Measurements from ENCODE around the gene HNRNPUL2. TPM values are rescaled to one million over a fixed set of nuclear protein-coding genes. Genes with fewer than 3 reads are reported as not detected.

Gene HNRNPUL2
- total RNA-seq, 1 experiment from 2014 or later, result 43.5 TPM

- peak overlapping the region; percentile 94 to 99 for H3K4me3 Mint-ChIP-seq
- Histone ChIP-seq H3K14ac (ENCODE audit: insufficient read depth, low read length) (no peak overlapping the region; the same call in 1 of the 2 replicates), H3T11ph (ENCODE audit: low read length) (no peak overlapping the region), H3K18ac (ENCODE audit: insufficient read length, low read depth, low read length) (no peak overlapping the region), H3K79me1 (ENCODE audit: insufficient read depth, low read depth, low read length, poor library complexity, severe bottlenecking) (no peaks in the 10 kb centered on the region), H3K9ac (ENCODE audit: extremely low read depth, insufficient read length, low read length) (peak overlapping the region; percentile 95), H2AK5ac (ENCODE audit: insufficient read length, low read length) (no peak overlapping the region), H2BK15ac (ENCODE audit: low read depth, low read length) (no peak overlapping the region), H4K5ac (ENCODE audit: insufficient read length, low read depth, low read length) (no peak overlapping the region), H3K4ac (ENCODE audit: low read depth, low read length) (no peak overlapping the region), H3K27me3 (ENCODE audit: insufficient read depth, low read length) (no peaks in the 10 kb centered on the region), H3K23ac (ENCODE audit: insufficient read length, low read depth, low read length) (no peak overlapping the region), H4K8ac (replicated peaks; ENCODE audit: insufficient read length, low read depth, low read length) (no peak overlapping the region), H4K20me1 (ENCODE audit: control insufficient read depth, insufficient read depth, insufficient read length) (no peaks in the 10 kb centered on the region), H3K27ac (ENCODE audit: insufficient read length, low read depth, low read length) (no peak overlapping the region), H2AFZ (ENCODE audit: low read length) (no peak overlapping the region), H3K4me2 (ENCODE audit: insufficient read depth, insufficient read length, low read length) (peak overlapping the region; percentile 86), H2BK120ac (ENCODE audit: low read depth, low read length, poor library complexity, severe bottlenecking) (no peak overlapping the region), H2BK12ac (ENCODE audit: insufficient read length, low read depth, low read length) (no peak overlapping the region), H3K9me3 (ENCODE audit: control insufficient read depth, low read depth, low read length) (no peaks in the 10 kb centered on the region), H3K79me2 (ENCODE audit: insufficient read depth, low read length) (peaks cover 3% of the 10 kb centered on the region; the same call in 1 of the 2 replicates), H2BK20ac (ENCODE audit: low read depth, low read length, poor library complexity, severe bottlenecking) (no peak overlapping the region), H3K23me2 (ENCODE audit: insufficient read length, low read depth, low read length, poor library complexity, severe bottlenecking) (peaks cover 17% of the 10 kb centered on the region), H4K91ac (ENCODE audit: insufficient read length, low read depth, low read length) (no peak overlapping the region), H3K4me1 (ENCODE audit: insufficient read depth, low read length) (peaks cover 2% of the 10 kb centered on the region; the same call in 1 of the 2 replicates), H2BK5ac (ENCODE audit: insufficient read length, low read length) (no peak overlapping the region), H3K56ac (ENCODE audit: insufficient read length, low read depth, low read length) (no peak overlapping the region)
- peaks cover 29 to 49% (median 29%) of the 10 kb centered on the region in 3 experiments for H3K36me3 Mint-ChIP-seq (ENCODE audit: insufficient read depth in 1 of 3, low read depth in 3 of 3)
- H3K9me3 Mint-ChIP-seq, result no peaks in the 10 kb centered on the region; a peak in 1 of 5 replicates
- no peak for DNase-seq
- peaks cover 23 to 24% of the 10 kb centered on the region in 2 experiments for H3K4me1 Mint-ChIP-seq
- H3K27ac Mint-ChIP-seq, result peak overlapping the region in 2 of 3 experiments; percentile 73 to 90; a peak in 4 of 7 replicates
- no peaks in the 10 kb centered on the region; the same call in none of the 2 replicates for H3K27me3 Mint-ChIP-seq (ENCODE audit: low read depth)
- no CpG with 5 or more reads among the region's 16 CpGs for WGBS (ENCODE audit: extremely low coverage, insufficient read length, low lambda C conversion rate)
- no peak for TF ChIP-seq CTCF (conservative IDR thresholded peaks at IDR 0.05)
These were observed 60.9 kb downstream of the HNRNPUL2 start for GRCh38 chr11:62666259-62666926.

Measured in H9 (cell line).